GM19372 (cell line): ENCODE results near the gene KIF13A.
"Not testable (repeated sequence)": the region's sequence is repeated elsewhere in the genome, so short reads cannot be mapped to it uniquely, and the experiment has no call there.

Experiments used
- ATAC-seq: cut with Tn5 transposase; IDR thresholded peaks from one replicate; pipeline ENCODE4 v1.9.1; 2021; ENCODE audit warnings: mild to moderate bottlenecking, low read depth, moderate library complexity; ENCODE audit not compliant: unreplicated experiment

KIF13A gene

GRCh38 chr6:17905611-17906592 lies 81.5 kb downstream of the KIF13A start:
- ATAC-seq = no peak

- ATAC-seq = no peak
These were observed 82.8 kb downstream of the KIF13A start for GRCh38 chr6:17904491-17905120.

- ATAC-seq = no peak
These were observed 84.5 kb downstream of the KIF13A start for GRCh38 chr6:17902974-17903373.

DNA sequence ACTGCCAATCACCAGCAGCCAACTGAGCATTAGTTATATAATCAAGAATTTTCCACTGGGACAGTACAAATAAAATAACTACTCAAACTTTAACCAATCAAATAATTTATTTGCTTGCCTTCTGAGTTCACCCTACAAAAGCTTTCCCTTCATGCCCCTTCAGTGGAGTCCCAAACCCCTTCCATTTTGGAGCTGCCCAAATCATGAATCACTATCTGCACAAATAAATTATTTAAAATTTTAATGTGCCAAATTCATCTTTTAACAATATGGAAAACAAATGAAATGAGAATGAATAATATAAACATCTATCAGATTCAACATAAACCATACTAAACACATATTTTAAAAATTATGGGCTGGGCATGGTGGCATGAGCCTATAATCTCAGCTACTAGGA lies 85.9 kb downstream of the KIF13A start:
- no peak for ATAC-seq

DNA sequence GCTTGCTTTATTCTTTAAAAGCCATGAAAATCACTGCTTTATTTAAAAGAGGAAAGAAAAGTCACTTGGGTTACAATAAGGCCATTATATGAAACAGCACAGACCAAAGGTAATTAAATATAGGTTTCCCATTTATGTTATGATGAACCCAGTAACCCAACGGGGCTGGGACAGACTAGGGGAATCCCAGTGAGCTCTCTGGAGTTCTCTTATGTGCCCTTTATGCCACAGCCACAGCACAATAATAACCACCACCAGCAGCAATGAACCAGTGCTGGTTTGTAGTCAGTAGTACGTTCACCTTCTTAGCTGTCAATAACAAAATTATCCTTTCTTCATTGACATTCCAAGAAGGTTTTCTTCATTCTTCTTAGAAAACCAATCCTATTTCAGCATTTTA lies 87.4 kb downstream of the KIF13A start:
- no peak for ATAC-seq

GRCh38 chr6:17899491-17899890 lies 87.9 kb downstream of the KIF13A start:
- no peak for ATAC-seq

DNA sequence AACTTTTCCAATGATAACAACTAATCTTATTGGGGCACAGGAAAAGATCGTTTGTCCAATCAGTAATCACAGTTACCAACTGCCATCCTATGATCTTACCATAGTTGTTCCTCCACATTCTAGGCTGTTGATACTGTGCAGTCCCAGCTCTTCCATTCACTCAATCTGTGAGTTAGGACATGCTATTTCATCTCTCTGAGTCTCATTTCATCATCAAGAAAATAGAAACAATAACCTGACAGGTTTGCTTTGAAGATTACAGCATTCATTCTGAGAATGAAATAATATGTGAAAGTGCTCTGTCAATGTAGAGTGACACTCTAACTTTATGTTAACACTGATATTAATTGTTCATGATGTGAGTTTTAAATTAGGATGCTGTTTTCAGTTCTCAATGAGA lies 89.8 kb downstream of the KIF13A start:
- ATAC-seq = no peak

GRCh38 chr6:17894905-17895304 lies 92.5 kb downstream of the KIF13A start:
- no peak for ATAC-seq

DNA sequence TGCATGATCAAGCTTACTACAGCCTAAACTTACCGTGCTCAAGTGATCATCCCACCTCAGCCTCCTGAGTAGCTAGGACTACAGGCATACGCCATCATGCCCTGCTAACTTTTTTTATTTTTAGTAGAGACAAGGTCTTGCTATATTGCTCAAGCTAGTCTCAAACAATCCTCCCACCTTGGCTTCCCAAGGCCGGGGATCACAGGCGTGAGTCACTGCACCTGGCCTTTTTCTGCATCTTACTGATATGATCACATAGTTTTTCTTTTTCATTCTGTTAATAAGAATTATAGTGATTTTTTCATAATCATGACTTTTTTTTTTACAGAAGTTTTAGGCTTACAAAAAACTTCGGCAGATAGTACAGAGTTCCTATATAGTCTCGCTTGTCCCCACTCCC lies 93.2 kb downstream of the KIF13A start:
- no peak for ATAC-seq

DNA sequence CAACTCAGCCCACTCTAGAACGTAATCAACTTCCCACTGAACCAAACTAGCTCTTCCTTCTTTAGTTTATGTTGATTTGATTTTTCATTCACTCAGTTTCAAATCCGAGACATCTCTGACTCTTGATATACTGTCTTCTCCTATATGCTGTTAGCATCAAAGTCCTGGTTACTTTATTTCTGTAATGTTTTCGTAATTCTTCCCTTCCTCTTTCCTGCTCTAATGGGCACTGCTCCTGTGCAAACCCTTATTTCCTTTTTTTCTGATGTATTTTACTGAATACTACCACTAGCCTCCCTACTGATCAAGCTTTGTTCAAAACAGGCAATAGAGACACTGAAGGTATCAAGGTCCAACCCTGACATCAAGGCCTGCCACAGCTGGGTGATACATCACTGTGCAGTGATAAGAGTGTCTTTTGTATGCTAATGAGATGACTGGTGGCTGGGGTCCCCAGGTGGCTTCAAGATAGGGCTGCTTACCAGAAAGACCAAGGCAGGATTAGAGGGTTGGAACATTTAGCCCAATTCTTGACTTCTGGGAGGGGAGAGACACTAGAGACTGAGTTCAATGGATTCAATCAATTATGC lies 95.2 kb downstream of the KIF13A start:
- no peak for ATAC-seq

GRCh38 chr6:17890309-17890708 lies 97.1 kb downstream of the KIF13A start:
- ATAC-seq = no peak

DNA sequence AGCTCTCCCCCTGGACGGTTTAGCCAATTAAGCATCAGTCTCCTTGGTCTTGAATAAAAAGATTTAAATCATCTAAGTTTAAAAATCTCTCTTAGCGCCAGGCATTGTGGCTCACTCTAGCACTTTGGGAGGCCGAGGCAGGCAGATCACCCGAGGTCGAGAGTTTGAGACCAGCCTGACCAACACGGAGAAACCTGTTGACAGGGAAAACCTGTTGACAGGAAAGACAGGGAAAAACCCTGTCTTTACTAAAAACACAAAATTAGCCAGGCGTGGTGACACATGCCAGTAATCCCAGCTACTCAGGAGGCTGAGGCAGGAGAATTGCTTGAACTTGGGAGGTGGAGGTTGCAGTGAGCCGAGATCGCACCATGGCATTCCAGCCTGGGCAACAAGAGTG lies 97.7 kb downstream of the KIF13A start:
- not testable (repeated sequence) for ATAC-seq

GRCh38 chr6:17886891-17887290 lies 100.5 kb downstream of the KIF13A start:
- no peak for ATAC-seq

DNA sequence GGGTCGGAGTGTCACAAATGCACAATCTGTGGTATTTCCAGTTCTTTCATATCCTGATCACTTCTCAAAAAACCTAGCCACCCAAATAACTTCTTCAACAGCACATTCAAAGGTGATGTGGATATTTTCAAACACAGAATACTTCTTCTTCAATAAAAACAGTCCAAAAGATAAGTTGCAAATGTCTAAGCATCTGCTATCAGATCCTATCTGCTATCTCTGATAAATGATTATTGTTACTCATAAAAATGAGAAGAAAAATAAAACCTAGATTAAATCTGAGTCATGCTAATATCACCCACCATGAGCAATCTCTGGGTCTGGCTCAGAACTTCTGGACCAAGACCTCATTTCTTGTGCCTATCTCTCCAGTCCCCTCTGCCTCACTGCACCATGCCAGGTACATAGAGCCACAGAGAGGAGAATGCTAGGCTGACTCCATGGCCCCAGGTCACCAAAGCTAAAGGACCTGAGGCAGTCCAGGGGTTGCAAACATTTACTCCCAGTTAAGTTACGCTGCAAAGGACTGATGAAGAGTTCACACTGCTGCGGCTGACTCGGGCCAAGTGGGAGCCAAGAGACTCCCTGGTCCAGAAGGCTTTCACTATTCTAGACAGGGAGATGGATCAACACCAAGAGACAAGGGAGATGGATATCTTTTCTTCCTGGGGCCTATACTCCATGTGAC lies 101.4 kb downstream of the KIF13A start:
- ATAC-seq = no peak

DNA sequence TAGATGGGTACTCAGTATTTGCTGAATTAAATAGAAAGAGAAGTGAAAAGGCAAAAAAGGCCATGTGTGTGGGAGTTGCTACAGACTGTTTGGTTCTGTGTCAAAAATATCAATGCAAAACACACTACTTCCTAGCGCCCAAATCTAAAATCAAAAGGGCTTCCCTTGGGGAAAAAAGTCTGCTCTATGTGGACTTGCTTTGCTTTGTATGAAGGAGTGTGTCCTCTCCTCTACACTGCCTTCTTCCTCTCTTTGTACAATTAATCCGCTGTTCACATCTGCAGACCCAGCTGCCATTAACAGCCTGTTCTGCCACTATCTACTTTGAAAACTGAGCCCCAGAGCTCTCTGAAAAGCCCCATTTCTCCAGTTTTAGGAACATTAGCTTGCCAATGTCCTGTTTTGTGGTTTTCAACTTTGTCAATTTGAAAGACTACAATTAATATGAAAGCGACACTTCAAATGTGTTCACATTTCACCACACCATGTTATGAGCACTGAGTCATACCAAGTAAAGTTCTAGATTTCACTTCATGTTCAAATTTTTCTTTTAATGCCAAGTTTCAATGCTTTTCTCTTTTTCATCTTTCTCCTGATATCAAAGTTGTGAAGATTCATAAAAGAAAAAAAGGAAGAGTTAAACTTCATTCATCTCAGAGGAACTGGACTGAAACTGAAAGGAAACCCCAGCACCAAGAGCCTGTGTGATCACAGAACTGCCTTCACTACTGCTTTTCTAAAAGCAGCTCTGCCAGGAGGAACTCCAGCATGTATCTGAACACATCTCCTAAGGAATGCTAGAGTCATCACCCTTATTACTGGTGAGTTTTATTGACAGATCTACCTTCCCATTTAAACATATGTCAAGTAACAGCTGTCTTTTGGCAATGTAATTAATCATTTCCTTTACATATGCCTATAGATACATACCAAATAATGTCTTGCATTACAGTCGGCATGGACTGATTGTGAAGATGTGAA lies 102.6 kb downstream of the KIF13A start:
- peak; percentile 92 for ATAC-seq

- ATAC-seq = no peak
These were observed 103.6 kb downstream of the KIF13A start for GRCh38 chr6:17883665-17884497.

DNA sequence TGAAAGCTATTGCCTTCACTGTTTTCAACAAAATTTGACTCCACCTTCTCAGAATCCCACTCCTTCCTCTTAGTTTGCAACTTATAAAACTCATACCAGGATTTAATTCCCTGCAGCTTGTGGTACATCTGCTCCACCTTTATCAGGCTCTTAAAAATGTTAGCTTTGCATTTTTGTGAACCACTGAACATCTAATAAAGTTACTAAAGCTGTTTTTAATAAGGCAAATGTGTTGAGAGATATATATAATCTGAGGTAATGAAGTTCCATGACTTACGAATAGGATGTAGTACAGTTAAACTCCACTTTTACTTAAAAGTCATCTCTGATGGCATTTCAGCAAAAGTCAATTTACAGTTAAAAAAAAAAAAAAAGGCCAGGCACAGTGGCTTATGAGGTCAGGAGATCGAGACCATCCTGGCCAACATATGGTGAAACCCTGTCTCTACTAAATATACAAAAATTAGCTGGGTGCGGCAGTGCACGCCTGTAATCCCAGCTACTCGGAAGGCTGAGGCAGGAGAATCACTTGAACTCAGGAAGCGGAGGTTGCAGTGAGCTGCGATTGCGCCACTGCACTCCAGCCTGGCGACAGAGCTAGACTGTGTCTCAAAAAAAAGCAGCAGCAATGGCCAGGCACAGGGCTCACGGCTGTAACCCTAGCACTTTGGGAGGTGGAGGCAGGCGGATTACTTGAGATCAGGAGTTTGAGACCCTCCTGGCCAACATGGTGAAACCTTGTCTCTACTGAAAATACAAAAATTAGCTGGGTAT lies 106.2 kb downstream of the KIF13A start:
- ATAC-seq = no peak

DNA sequence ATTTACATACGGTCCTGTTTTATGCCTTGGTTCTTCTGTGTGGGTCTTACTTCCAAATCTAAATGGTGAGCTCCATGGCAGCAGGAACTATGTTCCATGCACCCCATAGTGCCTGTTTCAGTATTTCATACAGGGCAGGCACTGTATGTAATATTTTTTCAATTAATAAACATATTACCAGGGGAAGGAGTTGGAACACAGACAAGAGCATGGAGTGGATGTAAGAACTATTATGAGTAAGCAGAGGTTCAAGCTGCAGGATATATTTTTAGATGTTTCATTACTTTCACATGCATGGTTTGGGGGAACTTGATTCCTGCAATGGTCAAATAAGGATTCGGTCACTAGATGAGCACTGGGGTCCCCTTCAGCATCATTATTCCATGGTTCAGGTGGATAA lies 108.3 kb downstream of the KIF13A start:
- ATAC-seq = no peak
